ENCODE data around the gene PCSK6.
"Not testable (repeated sequence)": the region's sequence is repeated elsewhere in the genome, so short reads cannot be mapped to it uniquely, and the experiment has no call there.

PCSK6 gene

DNA sequence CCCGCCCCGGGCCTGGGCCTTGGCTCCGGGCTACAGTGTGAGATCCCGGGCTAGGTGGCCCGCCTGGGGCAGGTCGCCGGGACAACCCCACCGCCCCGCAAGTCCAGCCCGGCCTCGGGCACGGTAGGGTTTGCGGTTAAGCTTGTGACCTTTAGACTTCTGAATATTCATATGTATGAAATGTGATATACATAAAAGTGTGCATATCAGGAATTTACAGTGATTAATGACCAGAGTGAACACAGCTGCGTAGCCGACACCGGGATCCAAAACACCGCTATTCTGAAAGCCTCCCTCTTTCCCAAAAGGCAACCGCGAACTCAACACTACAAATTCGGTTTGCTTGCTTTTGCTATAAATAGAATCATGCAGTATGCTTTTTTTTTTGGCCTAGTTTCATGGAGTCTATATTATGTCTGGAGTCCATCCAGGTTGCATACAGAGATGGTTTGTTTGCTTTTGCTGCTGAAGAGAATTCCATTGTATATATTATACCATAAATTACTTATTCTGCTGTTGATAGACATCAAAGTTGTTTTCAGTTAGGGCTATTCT lies 193.8 kb downstream of the PCSK6 start:
- TF ChIP-seq, protein P1, sequence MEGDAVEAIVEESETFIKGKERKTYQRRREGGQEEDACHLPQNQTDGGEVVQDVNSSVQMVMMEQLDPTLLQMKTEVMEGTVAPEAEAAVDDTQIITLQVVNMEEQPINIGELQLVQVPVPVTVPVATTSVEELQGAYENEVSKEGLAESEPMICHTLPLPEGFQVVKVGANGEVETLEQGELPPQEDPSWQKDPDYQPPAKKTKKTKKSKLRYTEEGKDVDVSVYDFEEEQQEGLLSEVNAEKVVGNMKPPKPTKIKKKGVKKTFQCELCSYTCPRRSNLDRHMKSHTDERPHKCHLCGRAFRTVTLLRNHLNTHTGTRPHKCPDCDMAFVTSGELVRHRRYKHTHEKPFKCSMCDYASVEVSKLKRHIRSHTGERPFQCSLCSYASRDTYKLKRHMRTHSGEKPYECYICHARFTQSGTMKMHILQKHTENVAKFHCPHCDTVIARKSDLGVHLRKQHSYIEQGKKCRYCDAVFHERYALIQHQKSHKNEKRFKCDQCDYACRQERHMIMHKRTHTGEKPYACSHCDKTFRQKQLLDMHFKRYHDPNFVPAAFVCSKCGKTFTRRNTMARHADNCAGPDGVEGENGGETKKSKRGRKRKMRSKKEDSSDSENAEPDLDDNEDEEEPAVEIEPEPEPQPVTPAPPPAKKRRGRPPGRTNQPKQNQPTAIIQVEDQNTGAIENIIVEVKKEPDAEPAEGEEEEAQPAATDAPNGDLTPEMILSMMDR (IDR thresholded peaks at IDR 0.05): no peak
- Histone ChIP-seq H3K36me3 (peaks cover 0 to 6% (median 0%) of the 10 kb centered on the region in 3 donors), H3K27me3 (no peaks in the 10 kb centered on the region), H3K4me1 (peaks cover 0 to 27% (median 22%) of the 10 kb centered on the region in 4 donors), H3K9me3 (no peaks in the 10 kb centered on the region), H3K27ac (peak overlapping the region; percentile 90 to 95), H3K4me3 (peak overlapping the region; percentile 79 to 97)
- no peak for DNase-seq
- intact Hi-C loops (cut with DNase I; ENCODE audit: low total_unique reads): loop anchor here (2.0 kb wide), 1 partner anchor 19 kb away; the partner anchor contains the start of gene SELENOS

DNA sequence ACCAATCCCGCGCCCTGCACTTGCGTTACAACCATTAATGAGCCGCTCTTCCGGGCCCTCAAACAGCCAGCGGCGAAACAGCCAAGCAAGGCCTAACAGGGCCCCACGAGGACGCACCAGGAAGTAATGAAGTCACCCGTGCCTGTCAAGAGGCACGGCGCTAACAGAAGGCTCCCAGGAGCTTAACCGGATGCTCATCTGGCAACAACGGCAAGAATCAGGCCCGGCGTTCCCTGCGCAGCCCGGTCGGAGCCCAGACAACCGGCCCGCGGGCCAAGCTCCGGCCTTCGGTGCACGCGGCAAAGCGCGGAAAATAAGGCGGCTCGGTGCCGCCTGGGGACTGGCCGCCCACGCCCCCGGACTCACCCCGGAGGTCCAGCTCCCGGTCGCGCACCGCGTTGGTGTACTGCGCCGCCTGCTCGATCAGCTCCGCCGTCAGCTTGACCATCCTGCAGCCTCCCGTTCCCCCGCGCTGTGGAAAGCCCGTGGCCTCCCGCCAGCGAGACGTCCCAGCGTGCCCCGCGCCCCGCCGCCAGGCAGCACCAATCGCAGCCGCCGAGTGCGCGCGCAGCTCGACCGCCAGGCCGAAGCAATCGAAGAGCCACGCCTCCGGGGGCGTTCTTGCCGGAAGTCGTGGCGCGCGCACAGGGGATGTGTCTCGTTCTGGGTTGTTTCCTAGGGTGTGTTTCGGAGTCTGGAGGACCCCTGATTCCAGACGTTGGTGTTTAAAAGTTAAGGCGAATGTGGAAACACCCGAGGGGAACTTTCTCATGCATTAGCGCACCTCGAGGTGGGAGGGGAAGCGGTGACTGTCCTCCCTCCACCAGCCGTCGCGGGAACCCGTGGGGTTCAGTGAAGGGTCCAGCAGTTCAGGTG lies 194.5 kb downstream of the PCSK6 start, which contains the start of gene SNRPA1:
Gene SNRPA1 (minus strand): TSS at position 518 of the 876 bp plus-strand sequence. CDS start 70 bp downstream, at position 448.
- peak; percentile 98 to 99 for DNase-seq
- peak within 1 kb of the TSS; percentile 90 to 95 for H3K27ac ChIP-seq
- no peaks in the 10 kb centered on the region for H3K9me3 ChIP-seq
- H3K36me3 ChIP-seq: peaks cover 0 to 8% (median 0%) of the 10 kb centered on the region in 3 donors
- peaks cover 0 to 27% (median 22%) of the 10 kb centered on the region in 4 donors for H3K4me1 ChIP-seq
- intact Hi-C loops (cut with DNase I; ENCODE audit: low total_unique reads): loop anchor here (2.0 kb wide), 1 partner anchor 18 kb away; the partner anchor contains the start of gene SELENOS
- TF ChIP-seq, protein P1 (IDR thresholded peaks at IDR 0.05): no peak
- H3K4me3 ChIP-seq: peak within 1 kb of the TSS; percentile 79 to 97
- H3K27me3 ChIP-seq: no peaks in the 10 kb centered on the region

DNA sequence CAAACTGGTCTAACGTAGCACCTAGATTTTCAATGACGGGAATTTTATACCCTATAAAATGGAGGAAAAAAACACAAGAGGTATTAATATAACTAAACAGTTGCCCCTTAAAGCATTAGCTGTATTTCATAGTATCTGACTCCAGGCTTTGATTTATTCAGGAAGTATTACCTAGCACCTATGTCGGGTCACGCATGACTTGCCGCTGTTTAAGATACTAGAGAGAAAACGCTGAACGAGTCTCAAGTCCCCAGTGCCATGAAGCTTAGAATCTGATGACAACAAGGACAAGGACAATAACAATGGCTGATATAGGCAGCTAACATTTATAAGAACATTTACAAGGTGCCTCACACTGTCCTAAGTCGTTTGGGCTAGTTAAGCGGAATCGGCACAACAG lies 196.4 kb downstream of the PCSK6 start:
- TF ChIP-seq, protein P1 (IDR thresholded peaks at IDR 0.05): no peak
- no peaks in the 10 kb centered on the region for H3K9me3 ChIP-seq
- H3K36me3 ChIP-seq: peaks cover 0 to 8% (median 1%) of the 10 kb centered on the region in 3 donors
- no peak for DNase-seq
- no peak overlapping the region for H3K27ac ChIP-seq
- intact Hi-C loops (cut with DNase I; ENCODE audit: low total_unique reads): no loop called here
- H3K4me1 ChIP-seq: peaks cover 0 to 27% (median 22%) of the 10 kb centered on the region in 4 donors
- H3K4me3 ChIP-seq: peak overlapping the region; percentile 79 to 97
- H3K27me3 ChIP-seq: no peaks in the 10 kb centered on the region

DNA sequence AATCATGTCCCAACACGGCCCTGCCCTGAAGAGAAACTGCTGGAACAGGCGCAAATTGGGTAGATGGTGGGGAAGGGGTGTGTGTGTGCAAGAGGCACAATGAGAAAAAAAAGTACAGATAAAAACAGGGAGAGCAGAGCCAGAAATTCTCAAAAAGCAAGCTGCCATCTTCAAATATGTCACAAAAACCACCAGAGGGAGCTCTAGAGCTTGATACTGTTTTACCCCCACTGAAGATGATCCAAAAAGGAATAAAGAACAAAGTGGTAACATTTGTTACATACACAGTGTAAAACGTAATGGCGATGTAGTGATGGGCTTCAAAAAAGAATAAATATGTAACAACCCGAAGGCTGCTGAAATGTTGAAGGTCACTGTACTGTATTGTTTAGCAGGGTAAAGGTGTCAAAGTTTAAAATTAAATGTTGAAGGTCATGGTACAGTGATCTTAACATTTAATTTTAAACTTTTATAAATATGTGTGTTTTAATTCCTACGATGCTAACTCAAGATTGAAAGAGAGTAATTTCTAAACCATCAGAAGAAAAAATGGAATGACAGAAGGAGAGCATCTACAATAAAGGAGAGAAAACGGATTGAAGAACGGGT lies 200.5 kb downstream of the PCSK6 start:
- intact Hi-C loops (cut with DNase I; ENCODE audit: low total_unique reads): no loop called here
- no peak overlapping the region for H3K4me3 ChIP-seq
- TF ChIP-seq, protein P1 (IDR thresholded peaks at IDR 0.05): peak; percentile 37 to 44
- DNase-seq: no peak
- no peak overlapping the region for H3K27ac ChIP-seq
- H3K4me1 ChIP-seq: peaks cover 0 to 23% (median 15%) of the 10 kb centered on the region in 4 donors
- no peaks in the 10 kb centered on the region for H3K9me3 ChIP-seq
- H3K36me3 ChIP-seq: peaks cover 26 to 45% (median 41%) of the 10 kb centered on the region in 3 donors
- no peaks in the 10 kb centered on the region for H3K27me3 ChIP-seq

DNA sequence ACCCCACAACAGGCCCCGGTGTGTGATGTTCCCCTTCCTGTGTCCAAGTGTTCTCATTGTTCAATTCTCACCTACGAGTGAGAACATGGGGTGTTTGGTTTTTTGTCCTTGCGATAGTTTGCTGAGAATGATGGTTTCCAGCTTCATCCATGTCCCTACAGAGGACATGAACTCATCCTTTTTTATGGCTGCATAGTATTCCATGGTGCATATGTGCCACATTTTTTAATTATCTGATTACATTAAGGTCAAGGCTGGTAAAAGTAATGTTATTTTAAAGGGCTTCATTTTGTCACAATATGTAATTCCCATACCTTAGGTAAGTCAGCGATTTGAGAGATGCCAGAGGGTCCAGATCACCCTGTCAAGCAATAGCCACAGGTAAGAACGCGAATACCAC lies 202.2 kb downstream of the PCSK6 start:
- H3K36me3 ChIP-seq: peaks cover 39 to 61% (median 57%) of the 10 kb centered on the region in 3 donors
- H3K4me1 ChIP-seq; H3K4me3 ChIP-seq; H3K9me3 ChIP-seq; intact Hi-C loops (cut with DNase I; ENCODE audit: low total_unique reads); H3K27ac ChIP-seq; H3K27me3 ChIP-seq; DNase-seq: not testable (repeated sequence)
